Ovary (tissue), 3 donors: ENCODE measurements around the gene SOX2.

ENCODE experiments used
- POLR2A ChIP-seq: fragments of 450-650 bp; IDR thresholded peaks from one replicate; pipeline ENCODE4 v1.6.1; 2017; ENCODE audit warnings: antibody characterized with exemption, mild to moderate bottlenecking, moderate library complexity
- TF ChIP-seq, protein P1 (sequence below), 3 donors: fragments of 450-650 bp in 2 of 3; fragments of 200-600 bp in 1 of 3; IDR thresholded peaks; one replicate each; pipeline versions ENCODE4 v1.5.1 to v1.8.0; 2016 to 2022; ENCODE audit warnings: antibody characterized with exemption in 3 of 3, mild to moderate bottlenecking in 1 of 3
- donor health status: DM: no; HTN: no; CAD: no.

GRCh38 chr3:181696626-181697230 lies 15.0 kb upstream of the SOX2 start:
- no peak for TF ChIP-seq POLR2A
- TF ChIP-seq, protein P1, sequence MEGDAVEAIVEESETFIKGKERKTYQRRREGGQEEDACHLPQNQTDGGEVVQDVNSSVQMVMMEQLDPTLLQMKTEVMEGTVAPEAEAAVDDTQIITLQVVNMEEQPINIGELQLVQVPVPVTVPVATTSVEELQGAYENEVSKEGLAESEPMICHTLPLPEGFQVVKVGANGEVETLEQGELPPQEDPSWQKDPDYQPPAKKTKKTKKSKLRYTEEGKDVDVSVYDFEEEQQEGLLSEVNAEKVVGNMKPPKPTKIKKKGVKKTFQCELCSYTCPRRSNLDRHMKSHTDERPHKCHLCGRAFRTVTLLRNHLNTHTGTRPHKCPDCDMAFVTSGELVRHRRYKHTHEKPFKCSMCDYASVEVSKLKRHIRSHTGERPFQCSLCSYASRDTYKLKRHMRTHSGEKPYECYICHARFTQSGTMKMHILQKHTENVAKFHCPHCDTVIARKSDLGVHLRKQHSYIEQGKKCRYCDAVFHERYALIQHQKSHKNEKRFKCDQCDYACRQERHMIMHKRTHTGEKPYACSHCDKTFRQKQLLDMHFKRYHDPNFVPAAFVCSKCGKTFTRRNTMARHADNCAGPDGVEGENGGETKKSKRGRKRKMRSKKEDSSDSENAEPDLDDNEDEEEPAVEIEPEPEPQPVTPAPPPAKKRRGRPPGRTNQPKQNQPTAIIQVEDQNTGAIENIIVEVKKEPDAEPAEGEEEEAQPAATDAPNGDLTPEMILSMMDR (IDR thresholded peaks at IDR 0.05) = no peak
